ENCODE measurements around the gene ART1. TPM values are rescaled to one million over a fixed set of nuclear protein-coding genes. Genes with fewer than 3 reads are reported as not detected.
"Not testable (repeated sequence)": the region's sequence is repeated elsewhere in the genome, so short reads cannot be mapped to it uniquely, and the experiment has no call there.

Gene ART1
- total and polyA plus RNA-seq, 9 donors = 0.15 TPM; not detected in 8

DNA sequence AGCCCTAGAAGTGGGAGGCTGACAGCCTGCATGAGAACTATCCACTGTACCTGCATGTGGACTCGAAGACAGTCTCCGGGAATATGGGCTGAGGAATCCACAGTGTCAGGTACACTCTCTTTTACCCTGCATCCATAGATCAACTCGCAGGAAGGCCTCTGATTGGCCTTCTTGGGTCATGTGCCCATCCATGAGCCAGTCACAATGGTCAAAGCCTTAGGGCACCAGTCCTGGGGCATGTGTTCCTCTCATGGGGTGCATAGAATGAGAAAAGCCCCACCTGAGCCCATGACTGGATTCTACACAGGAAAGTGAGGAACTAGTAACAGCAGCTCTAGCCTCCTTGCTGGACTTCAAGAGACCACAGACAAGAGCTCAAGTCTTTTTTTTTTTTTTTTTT is 10.6 kb downstream of the ART1 start:
- DNase-seq = no peak
- intact Hi-C loops (cut with DNase I) = no loop called here
- no peaks in the 10 kb centered on the region for H3K36me3 ChIP-seq
- H3K9me3 ChIP-seq = no peaks in the 10 kb centered on the region
- no peaks in the 10 kb centered on the region for H3K4me1 ChIP-seq (ENCODE audit: insufficient read depth)
- H3K4me3 ChIP-seq = no peak overlapping the region
- no peak overlapping the region for H3K27ac ChIP-seq
- 89 to 96% (median 91%) methylated on average over 3 of the region's 3 CpGs for WGBS, 3 donors
- no peak for TF ChIP-seq EP300 (IDR thresholded peaks at IDR 0.05)
- TF ChIP-seq POLR2A (IDR thresholded peaks at IDR 0.05) = no peak
- TF ChIP-seq, protein P1, sequence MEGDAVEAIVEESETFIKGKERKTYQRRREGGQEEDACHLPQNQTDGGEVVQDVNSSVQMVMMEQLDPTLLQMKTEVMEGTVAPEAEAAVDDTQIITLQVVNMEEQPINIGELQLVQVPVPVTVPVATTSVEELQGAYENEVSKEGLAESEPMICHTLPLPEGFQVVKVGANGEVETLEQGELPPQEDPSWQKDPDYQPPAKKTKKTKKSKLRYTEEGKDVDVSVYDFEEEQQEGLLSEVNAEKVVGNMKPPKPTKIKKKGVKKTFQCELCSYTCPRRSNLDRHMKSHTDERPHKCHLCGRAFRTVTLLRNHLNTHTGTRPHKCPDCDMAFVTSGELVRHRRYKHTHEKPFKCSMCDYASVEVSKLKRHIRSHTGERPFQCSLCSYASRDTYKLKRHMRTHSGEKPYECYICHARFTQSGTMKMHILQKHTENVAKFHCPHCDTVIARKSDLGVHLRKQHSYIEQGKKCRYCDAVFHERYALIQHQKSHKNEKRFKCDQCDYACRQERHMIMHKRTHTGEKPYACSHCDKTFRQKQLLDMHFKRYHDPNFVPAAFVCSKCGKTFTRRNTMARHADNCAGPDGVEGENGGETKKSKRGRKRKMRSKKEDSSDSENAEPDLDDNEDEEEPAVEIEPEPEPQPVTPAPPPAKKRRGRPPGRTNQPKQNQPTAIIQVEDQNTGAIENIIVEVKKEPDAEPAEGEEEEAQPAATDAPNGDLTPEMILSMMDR (IDR thresholded peaks at IDR 0.05) = no peak
- no peaks in the 10 kb centered on the region for H3K27me3 ChIP-seq

DNA sequence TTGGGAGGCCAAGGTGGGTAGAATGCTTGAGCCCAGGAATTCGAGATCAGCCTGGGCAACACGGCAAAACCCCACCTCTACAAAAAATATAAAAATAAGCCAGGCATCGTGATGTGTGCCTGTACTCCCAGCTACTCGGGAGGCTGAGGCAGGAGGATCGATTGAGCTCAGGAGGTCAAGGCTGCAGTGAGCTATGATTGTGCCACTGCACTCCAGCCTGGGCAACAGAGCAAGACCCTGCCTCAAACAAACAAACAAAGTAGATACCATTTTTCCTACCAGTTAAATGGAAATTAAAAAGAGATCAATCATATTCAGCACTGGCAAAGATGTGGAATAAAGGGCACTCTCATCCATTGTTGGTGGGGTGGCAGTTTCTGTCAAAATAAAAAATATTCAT is 12.4 kb downstream of the ART1 start:
- H3K4me1 ChIP-seq (ENCODE audit: insufficient read depth); H3K9me3 ChIP-seq; DNase-seq; H3K27me3 ChIP-seq; intact Hi-C loops (cut with DNase I); H3K4me3 ChIP-seq; H3K27ac ChIP-seq; H3K36me3 ChIP-seq: not testable (repeated sequence)
- WGBS, 3 donors = 74 to 80% (median 75%) methylated on average over 5 of the region's 5 CpGs

DNA sequence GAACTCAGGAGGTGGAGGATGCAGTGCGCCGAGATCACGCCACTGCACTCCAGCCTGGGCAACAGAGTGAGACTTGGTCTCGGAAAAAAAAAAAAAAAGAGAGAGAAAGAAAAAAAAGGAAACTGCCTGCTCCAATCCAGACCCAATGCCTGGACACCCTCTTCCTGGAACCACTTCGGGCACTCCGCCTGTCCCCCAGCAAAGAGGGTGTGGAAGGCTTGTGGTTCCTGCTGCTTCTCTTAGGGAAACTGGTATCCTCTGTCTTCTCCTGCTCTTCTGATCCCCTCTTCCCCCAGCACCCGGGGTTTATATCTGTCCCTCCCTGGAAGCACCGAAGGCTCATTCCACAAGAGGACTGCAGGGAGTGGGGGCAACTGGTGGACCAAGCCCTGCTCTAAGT is 13.3 kb downstream of the ART1 start:
- TF ChIP-seq EP300 (IDR thresholded peaks at IDR 0.05) (no peak), POLR2A (IDR thresholded peaks at IDR 0.05) (no peak)
- TF ChIP-seq, protein P1 (IDR thresholded peaks at IDR 0.05) = no peak
- intact Hi-C loops (cut with DNase I) = no loop called here
- 90 to 92% (median 91%) methylated on average over 8 of the region's 8 CpGs for WGBS, 3 donors
- Histone ChIP-seq H3K27me3 (no peaks in the 10 kb centered on the region), H3K4me3 (no peak overlapping the region), H3K9me3 (no peaks in the 10 kb centered on the region), H3K36me3 (no peaks in the 10 kb centered on the region), H3K27ac (no peak overlapping the region), H3K4me1 (ENCODE audit: insufficient read depth) (no peaks in the 10 kb centered on the region)
- no peak for DNase-seq

DNA sequence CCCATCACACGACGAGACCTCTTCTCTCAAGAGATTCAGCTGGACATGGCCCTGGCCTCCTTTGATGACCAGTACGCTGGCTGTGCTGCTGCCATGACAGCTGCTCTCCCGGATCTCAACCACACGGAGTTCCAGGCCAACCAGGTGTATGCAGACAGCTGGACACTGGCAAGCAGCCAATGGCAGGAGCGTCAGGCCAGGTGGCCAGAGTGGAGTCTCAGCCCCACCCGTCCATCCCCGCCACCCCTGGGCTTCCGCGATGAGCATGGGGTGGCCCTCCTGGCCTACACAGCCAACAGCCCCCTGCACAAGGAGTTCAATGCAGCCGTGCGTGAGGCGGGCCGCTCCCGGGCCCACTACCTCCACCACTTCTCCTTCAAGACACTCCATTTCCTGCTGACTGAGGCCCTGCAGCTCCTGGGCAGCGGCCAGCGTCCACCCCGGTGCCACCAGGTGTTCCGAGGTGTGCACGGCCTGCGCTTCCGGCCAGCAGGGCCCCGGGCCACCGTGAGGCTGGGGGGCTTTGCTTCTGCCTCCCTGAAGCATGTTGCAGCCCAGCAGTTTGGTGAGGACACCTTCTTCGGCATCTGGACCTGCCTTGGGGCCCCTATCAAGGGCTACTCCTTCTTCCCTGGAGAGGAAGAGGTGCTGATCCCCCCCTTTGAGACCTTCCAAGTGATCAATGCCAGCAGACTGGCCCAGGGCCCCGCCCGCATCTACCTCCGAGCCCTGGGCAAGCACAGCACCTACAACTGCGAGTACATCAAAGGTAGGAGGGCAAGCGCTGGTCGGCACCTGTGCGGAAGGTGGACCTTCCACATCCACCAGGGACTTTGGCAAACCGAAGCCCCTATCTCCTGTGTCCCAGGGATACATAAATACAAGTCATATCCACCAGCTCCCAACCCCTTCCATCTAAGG is 14.9 kb downstream of the ART1 start:
- WGBS, 3 donors = 83 to 85% (median 85%) methylated on average over 32 to 33 of the region's 33 CpGs
- H3K4me3 ChIP-seq = no peak overlapping the region
- intact Hi-C loops (cut with DNase I) = no loop called here
- no peaks in the 10 kb centered on the region for H3K27me3 ChIP-seq
- H3K27ac ChIP-seq = no peak overlapping the region
- no peaks in the 10 kb centered on the region for H3K36me3 ChIP-seq
- H3K9me3 ChIP-seq = no peaks in the 10 kb centered on the region
- TF ChIP-seq EP300 (IDR thresholded peaks at IDR 0.05) (no peak), POLR2A (IDR thresholded peaks at IDR 0.05) (no peak)
- TF ChIP-seq, protein P1 (IDR thresholded peaks at IDR 0.05) = no peak
- no peaks in the 10 kb centered on the region for H3K4me1 ChIP-seq (ENCODE audit: insufficient read depth)
- no peak for DNase-seq

DNA sequence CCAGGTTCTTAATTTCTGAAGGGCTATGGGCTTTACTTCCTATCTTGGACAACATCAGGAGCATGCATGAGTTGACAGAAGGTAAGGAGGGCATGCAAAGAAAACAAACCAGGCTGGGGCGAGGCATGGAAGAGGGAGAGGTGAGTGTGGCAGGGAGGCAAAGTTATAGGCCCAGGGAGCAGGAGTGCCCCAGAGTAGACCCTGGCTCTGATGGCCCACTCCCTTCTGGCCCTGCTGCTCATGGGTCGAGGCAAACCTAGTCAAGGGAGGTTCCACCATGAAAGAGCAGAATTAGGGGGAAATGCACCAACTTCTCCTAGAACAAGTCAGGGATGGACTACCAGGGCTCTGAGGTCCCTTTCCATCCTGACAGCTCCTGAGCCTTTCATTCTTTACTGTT is 16.0 kb downstream of the ART1 start:
- H3K4me3 ChIP-seq = no peak overlapping the region
- no peak for DNase-seq
- H3K27ac ChIP-seq = no peak overlapping the region
- no peaks in the 10 kb centered on the region for H3K27me3 ChIP-seq
- 81 to 96% (median 90%) methylated on average over 2 of the region's 2 CpGs for WGBS, 3 donors
- H3K4me1 ChIP-seq (ENCODE audit: insufficient read depth) = no peaks in the 10 kb centered on the region
- TF ChIP-seq, protein P1 (IDR thresholded peaks at IDR 0.05) = no peak
- no peak for TF ChIP-seq POLR2A (IDR thresholded peaks at IDR 0.05)
- TF ChIP-seq EP300 (IDR thresholded peaks at IDR 0.05) = no peak
- no peaks in the 10 kb centered on the region for H3K36me3 ChIP-seq
- intact Hi-C loops (cut with DNase I) = no loop called here
- no peaks in the 10 kb centered on the region for H3K9me3 ChIP-seq

All from ovary (tissue), 9 donors.